Right lobe of liver (tissue), 6 donors: ENCODE measurements around the gene ARHGEF33. TPM values are rescaled to one million over a fixed set of nuclear protein-coding genes. Genes with fewer than 3 reads are reported as not detected.

Experiments
- ATAC-seq, 4 donors: fragments of 200-7000 bp; cut with Tn5 transposase; one replicate each; pipeline ENCODE4 v1.9.1; 2020; ENCODE audit warnings: mild to moderate bottlenecking in 4 of 4, moderate library complexity in 4 of 4
- DNase-seq, 3 donors: peaks; one replicate each; pipeline ENCODE4 v3.0.0-alpha.2; 2020
- H3K27ac ChIP-seq, 3 donors: fragments of 200-600 bp; one replicate each; pipeline ENCODE4 v1.8.0; 2022
- H3K27me3 ChIP-seq, 2 donors: fragments of 200-600 bp; one replicate each; pipeline ENCODE4 v1.8.0; 2022
- H3K36me3 ChIP-seq, 4 donors: fragments of 200-600 bp; sonication (generic) in 1 of 4; one replicate each; pipeline versions ENCODE4 v1.5.1 to v1.8.0; 2017 to 2022; ENCODE audit warnings: control low read depth in 1 of 4
- H3K4me1 ChIP-seq, 4 donors: fragments of 200-600 bp; sonication (generic) in 1 of 4; one replicate each; pipeline versions ENCODE4 v1.5.1 to v1.8.0; 2017 to 2022; ENCODE audit warnings: control low read depth in 1 of 4
- H3K4me3 ChIP-seq, 3 donors: fragments of 200-600 bp; one replicate each; pipeline ENCODE4 v1.8.0; 2022
- H3K9me3 ChIP-seq, 4 donors: fragments of 200-600 bp; sonication (generic) in 1 of 4; one replicate each; pipeline versions ENCODE4 v1.5.1 to v1.8.0; 2017 to 2022; ENCODE audit warnings: control low read depth in 1 of 4
- POLR2A ChIP-seq: fragments of 450-650 bp; IDR thresholded peaks from one replicate; pipeline ENCODE4 v1.6.1; 2017; ENCODE audit warnings: antibody characterized with exemption, mild to moderate bottlenecking
- WGBS: methylation state at CpG from one replicate; pipeline ENCODE4 v1.1.6; 2018; ENCODE audit warnings: low coverage, low lambda C conversion rate; ENCODE audit not compliant: insufficient coverage; ENCODE audit errors: missing lambda C conversion rate; 5-methylcytosine and 5-hydroxymethylcytosine counted together
- intact Hi-C, 2 donors: fragments of 100-400 bp; cut with DNase I; formaldehyde crosslinking; loops; one replicate each; pipeline versions ENCODE4 v1.11.2 to v1.14.1; 2022
- total RNA-seq, 6 experiments: library from RNA; depleted of rRNA in 2 of 6; stranded (reverse); fragments of >200 nt in 2 of 6; fragmentation: NEBNext Ultra II Directional in 3 of 6; extraction: Animal tissue kit (Norgen Biotek cat#: 25700) in 3 of 6; gene quantifications; one replicate each; pipeline versions ENCODE4 v1.1.0 to v1.2.4, GENCODE V29; 2016 to 2023
- TF ChIP-seq, protein P1 (sequence below), 4 donors: fragments of 200-600 bp in 3 of 4; fragments of 450-650 bp in 1 of 4; IDR thresholded peaks; one replicate each; pipeline versions ENCODE4 v1.5.1 to v1.8.0; 2016 to 2022; ENCODE audit warnings: antibody characterized with exemption in 4 of 4, mild to moderate bottlenecking in 2 of 4
- donor health status: DM: no; HTN: yes; CAD: no.
- donor health status: DM: no; HTN: no; CAD: no.
- donor health status: DM: no; HTN: no; CAD: no.
- donor health status: DM: no; HTN: yes; CAD: no.
- donor health status: DM: no; HTN: yes; CAD: no.

ARHGEF33 gene
- total RNA-seq, 6 experiments from 2014 or later: 0.11 to 0.56 (median 0.29) TPM; not detected in 2

DNA sequence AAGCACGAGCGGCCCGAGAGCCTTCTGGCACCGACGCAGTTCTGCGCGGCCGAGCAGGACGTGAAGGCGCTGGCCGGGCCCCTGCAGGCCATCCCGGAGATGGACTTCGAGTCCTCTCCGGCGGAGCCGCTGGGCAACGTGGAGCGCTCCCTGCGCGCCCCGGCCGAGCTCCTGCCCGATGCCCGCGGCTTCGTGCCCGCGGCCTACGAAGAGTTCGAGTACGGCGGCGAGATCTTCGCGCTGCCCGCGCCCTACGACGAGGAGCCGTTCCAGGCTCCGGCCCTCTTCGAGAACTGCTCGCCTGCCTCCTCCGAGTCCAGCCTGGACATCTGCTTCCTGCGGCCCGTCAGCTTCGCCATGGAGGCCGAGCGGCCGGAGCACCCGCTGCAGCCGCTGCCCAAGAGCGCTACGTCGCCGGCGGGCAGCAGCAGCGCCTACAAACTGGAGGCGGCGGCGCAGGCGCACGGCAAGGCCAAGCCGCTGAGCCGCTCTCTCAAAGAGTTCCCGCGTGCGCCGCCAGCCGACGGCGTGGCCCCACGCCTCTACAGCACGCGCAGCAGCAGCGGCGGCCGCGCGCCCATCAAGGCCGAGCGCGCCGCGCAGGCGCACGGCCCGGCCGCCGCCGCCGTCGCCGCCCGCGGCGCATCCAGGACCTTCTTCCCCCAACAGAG is 70.4 kb downstream of the ARHGEF33 start:
- Histone ChIP-seq H3K4me1 (peaks cover 0 to 4% (median 0%) of the 10 kb centered on the region in 4 donors), H3K4me3 (peak overlapping the region; percentile 13 to 52 (median 33)), H3K9me3 (no peaks in the 10 kb centered on the region), H3K36me3 (no peaks in the 10 kb centered on the region), H3K27ac (no peak overlapping the region), H3K27me3 (no peaks in the 10 kb centered on the region)
- no peak for TF ChIP-seq POLR2A
- TF ChIP-seq, protein P1, sequence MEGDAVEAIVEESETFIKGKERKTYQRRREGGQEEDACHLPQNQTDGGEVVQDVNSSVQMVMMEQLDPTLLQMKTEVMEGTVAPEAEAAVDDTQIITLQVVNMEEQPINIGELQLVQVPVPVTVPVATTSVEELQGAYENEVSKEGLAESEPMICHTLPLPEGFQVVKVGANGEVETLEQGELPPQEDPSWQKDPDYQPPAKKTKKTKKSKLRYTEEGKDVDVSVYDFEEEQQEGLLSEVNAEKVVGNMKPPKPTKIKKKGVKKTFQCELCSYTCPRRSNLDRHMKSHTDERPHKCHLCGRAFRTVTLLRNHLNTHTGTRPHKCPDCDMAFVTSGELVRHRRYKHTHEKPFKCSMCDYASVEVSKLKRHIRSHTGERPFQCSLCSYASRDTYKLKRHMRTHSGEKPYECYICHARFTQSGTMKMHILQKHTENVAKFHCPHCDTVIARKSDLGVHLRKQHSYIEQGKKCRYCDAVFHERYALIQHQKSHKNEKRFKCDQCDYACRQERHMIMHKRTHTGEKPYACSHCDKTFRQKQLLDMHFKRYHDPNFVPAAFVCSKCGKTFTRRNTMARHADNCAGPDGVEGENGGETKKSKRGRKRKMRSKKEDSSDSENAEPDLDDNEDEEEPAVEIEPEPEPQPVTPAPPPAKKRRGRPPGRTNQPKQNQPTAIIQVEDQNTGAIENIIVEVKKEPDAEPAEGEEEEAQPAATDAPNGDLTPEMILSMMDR (IDR thresholded peaks at IDR 0.05): peak in 1 of 4 donors; percentile 20
- intact Hi-C loops: no loop called here
- DNase-seq: peak; percentile 52 to 77 (median 74)
- 0% methylated on average over 1 of the region's 97 CpGs for WGBS
- peak; percentile 88 to 96 (median 92) for ATAC-seq

DNA sequence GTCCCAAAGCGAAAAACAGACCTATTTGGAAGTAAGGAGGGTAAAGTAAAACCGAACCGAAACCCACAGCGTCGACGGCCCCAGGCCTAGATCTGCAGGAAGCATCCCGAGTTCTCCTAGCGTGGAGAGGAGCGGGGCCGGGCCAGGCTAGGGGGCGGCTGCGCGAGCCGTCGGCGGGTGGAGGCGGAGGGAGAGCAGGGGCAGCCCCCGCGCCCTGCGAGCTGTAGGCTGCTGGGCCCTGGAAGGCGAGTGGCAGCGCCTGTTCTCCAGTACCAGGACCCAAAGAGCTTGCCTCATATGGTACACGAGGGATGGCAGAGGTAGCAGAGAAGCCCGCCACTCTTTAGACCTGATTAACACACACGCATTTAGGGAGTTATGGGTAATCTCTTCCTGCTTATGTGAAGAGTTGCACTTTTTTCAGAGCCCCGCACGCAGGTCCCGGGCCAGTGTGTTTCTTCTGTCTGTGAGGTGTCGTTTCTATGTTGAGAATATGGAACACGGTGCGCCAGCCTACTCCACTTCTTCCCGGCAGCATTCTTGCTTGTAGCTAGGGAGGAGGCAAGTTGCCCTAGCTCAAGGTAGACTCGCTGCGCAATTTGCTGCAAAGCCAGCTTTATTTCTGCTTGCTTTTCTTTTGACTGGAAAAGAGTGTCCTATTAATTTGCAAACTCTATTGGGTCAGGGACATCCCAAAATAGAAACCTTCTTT is 71.1 kb downstream of the ARHGEF33 start:
- H3K36me3 ChIP-seq: no peaks in the 10 kb centered on the region
- no peaks in the 10 kb centered on the region for H3K27me3 ChIP-seq
- peak overlapping the region in 1 of 3 donors; percentile 52 for H3K4me3 ChIP-seq
- peaks cover 0 to 4% (median 0%) of the 10 kb centered on the region in 4 donors for H3K4me1 ChIP-seq
- H3K9me3 ChIP-seq: no peaks in the 10 kb centered on the region
- no peak overlapping the region for H3K27ac ChIP-seq
- WGBS: 35% methylated on average over 12 of the region's 34 CpGs
- TF ChIP-seq POLR2A: no peak
- TF ChIP-seq, protein P1 (IDR thresholded peaks at IDR 0.05): peak in 1 of 4 donors; percentile 0
- ATAC-seq (no peak), DNase-seq (no peak)
- intact Hi-C loops: no loop called here

DNA sequence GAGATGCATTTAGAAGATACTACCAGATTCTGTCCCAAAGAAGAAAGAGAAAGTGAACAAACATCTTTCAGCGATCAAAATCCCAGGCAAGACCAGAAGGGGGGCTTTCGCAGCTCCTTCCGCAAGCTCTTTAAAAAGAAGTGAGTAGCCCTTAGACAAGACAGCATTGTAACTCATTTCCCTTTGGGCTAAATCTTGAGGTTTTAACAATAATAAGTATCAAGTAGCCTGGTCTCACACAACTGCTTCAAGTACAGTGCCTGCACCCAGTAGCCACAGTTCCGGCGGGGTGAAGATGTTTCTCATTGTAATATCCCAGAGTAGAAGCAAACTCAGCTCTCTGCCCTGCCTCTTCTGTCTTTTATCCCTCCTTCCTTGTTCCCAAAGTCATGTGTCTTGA is 76.3 kb downstream of the ARHGEF33 start:
- Histone ChIP-seq H3K4me1 (peaks cover 0 to 1% (median 0%) of the 10 kb centered on the region in 4 donors), H3K27ac (no peak overlapping the region), H3K27me3 (no peaks in the 10 kb centered on the region), H3K4me3 (no peak overlapping the region), H3K9me3 (no peaks in the 10 kb centered on the region), H3K36me3 (no peaks in the 10 kb centered on the region)
- no peak for ATAC-seq
- TF ChIP-seq, protein P1 (IDR thresholded peaks at IDR 0.05): no peak
- no peak for TF ChIP-seq POLR2A
- 90% methylated on average over 5 of the region's 5 CpGs for WGBS
- intact Hi-C loops: no loop called here
- no peak for DNase-seq

DNA sequence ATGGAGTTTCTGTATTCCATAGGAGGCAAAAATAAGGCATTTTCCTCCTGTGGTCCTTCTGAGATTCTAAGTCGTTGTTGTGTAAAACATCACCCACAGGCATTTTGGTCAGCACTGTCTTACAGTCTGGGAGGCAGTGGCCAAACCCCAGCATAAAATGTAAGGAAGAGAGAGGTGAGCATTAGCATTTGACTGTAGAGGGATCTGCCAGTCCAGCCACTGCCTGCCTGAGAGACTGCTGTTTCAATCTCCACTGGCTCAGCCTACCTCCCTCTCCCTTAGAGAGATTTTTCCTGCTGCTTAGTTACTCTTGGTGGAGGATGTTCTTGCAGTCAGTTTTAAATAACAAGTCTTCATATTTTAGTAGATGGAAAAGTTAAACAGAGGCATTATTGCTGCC is 77.0 kb downstream of the ARHGEF33 start:
- DNase-seq (no peak), ATAC-seq (no peak)
- Histone ChIP-seq H3K4me1 (peaks cover 0 to 3% (median 0%) of the 10 kb centered on the region in 4 donors), H3K9me3 (no peaks in the 10 kb centered on the region), H3K27me3 (no peaks in the 10 kb centered on the region), H3K4me3 (no peak overlapping the region), H3K27ac (no peak overlapping the region), H3K36me3 (no peaks in the 10 kb centered on the region)
- intact Hi-C loops: no loop called here
- TF ChIP-seq, protein P1 (IDR thresholded peaks at IDR 0.05): no peak
- TF ChIP-seq POLR2A: no peak
- 67% methylated on average over 1 of the region's 1 CpG for WGBS
